Measurements from ENCODE around the gene CELF4.

CELF4 gene

GRCh38 chr18:37316468-37316867 lies 249.1 kb downstream of the CELF4 start:
- DNase-seq (ENCODE audit: low read depth) = no peak

GRCh38 chr18:37315935-37316334 lies 249.7 kb downstream of the CELF4 start:
- no peak for DNase-seq (ENCODE audit: low read depth)

- DNase-seq (ENCODE audit: low read depth) = no peak
Measured at GRCh38 chr18:37314534-37314933, 251.1 kb downstream of the CELF4 start.

GRCh38 chr18:37313624-37314023 lies 252.0 kb downstream of the CELF4 start:
- DNase-seq (ENCODE audit: low read depth) = no peak

GRCh38 chr18:37309861-37310260 lies 255.7 kb downstream of the CELF4 start:
- DNase-seq (ENCODE audit: low read depth) = no peak

GRCh38 chr18:37309059-37309458 lies 256.5 kb downstream of the CELF4 start:
- no peak for DNase-seq (ENCODE audit: low read depth)

- DNase-seq (ENCODE audit: low read depth) = no peak
Measured at GRCh38 chr18:37307181-37307580, 258.4 kb downstream of the CELF4 start.

- no peak for DNase-seq (ENCODE audit: low read depth)
Measured at GRCh38 chr18:37306432-37306831, 259.2 kb downstream of the CELF4 start.

GRCh38 chr18:37305066-37305465 lies 260.5 kb downstream of the CELF4 start:
- no peak for DNase-seq (ENCODE audit: low read depth)

GRCh38 chr18:37304012-37304680 lies 261.5 kb downstream of the CELF4 start:
- no peak for DNase-seq (ENCODE audit: low read depth)

GRCh38 chr18:37303009-37303408 lies 262.6 kb downstream of the CELF4 start:
- DNase-seq (ENCODE audit: low read depth) = no peak

- DNase-seq (ENCODE audit: low read depth) = no peak
Measured at GRCh38 chr18:37302519-37302918, 263.1 kb downstream of the CELF4 start.

- peak; percentile 92 for DNase-seq (ENCODE audit: low read depth)
Measured at GRCh38 chr18:37299471-37300304, 265.9 kb downstream of the CELF4 start.

- no peak for DNase-seq (ENCODE audit: low read depth)
Measured at GRCh38 chr18:37298816-37299215, 266.8 kb downstream of the CELF4 start.

- DNase-seq (ENCODE audit: low read depth) = no peak
Measured at GRCh38 chr18:37297106-37297505, 268.5 kb downstream of the CELF4 start.

- no peak for DNase-seq (ENCODE audit: low read depth)
Measured at GRCh38 chr18:37294951-37295350, 270.6 kb downstream of the CELF4 start.

GRCh38 chr18:37293359-37293758 lies 272.2 kb downstream of the CELF4 start:
- DNase-seq (ENCODE audit: low read depth) = no peak

GRCh38 chr18:37289423-37289822 lies 276.2 kb downstream of the CELF4 start:
- no peak for DNase-seq (ENCODE audit: low read depth)

GRCh38 chr18:37287601-37288000 lies 278.0 kb downstream of the CELF4 start:
- DNase-seq (ENCODE audit: low read depth) = no peak

- DNase-seq (ENCODE audit: low read depth) = no peak
Measured at GRCh38 chr18:37286801-37287200, 278.8 kb downstream of the CELF4 start.

- no peak for DNase-seq (ENCODE audit: low read depth)
Measured at GRCh38 chr18:37285825-37286224, 279.8 kb downstream of the CELF4 start.

GRCh38 chr18:37284260-37284659 lies 281.3 kb downstream of the CELF4 start:
- no peak for DNase-seq (ENCODE audit: low read depth)

- no peak for DNase-seq (ENCODE audit: low read depth)
Measured at GRCh38 chr18:37282386-37283037, 283.1 kb downstream of the CELF4 start.
